SIG-M5 treated with dmso at 0.1 percent for 504 hours (cell line): ENCODE data around the gene AGAP1.
A peak's percentile ranks its signal among the peaks of the same experiment; 100 is the strongest.
"Not testable (repeated sequence)": the region's sequence is repeated elsewhere in the genome, so short reads cannot be mapped to it uniquely, and the experiment has no call there.

ENCODE experiments used
- DNase-seq: peaks from one replicate; lab custom pipeline; 2025; ENCODE audit not compliant: unreplicated experiment; lab: John Stamatoyannopoulos, UW

AGAP1 gene

GRCh38 chr2:235587202-235587601 lies 93.4 kb downstream of the AGAP1 start:
- no peak for DNase-seq

- no peak for DNase-seq
Observed at GRCh38 chr2:235588750-235589149, 94.9 kb downstream of the AGAP1 start.

- no peak for DNase-seq
Observed at GRCh38 chr2:235591231-235591730, 97.4 kb downstream of the AGAP1 start.

GRCh38 chr2:235591921-235592320 lies 98.1 kb downstream of the AGAP1 start:
- DNase-seq: no peak

- no peak for DNase-seq
Observed at GRCh38 chr2:235592430-235592829, 98.6 kb downstream of the AGAP1 start.

GRCh38 chr2:235592836-235593235 lies 99.0 kb downstream of the AGAP1 start:
- DNase-seq: no peak

GRCh38 chr2:235594041-235594440 lies 100.2 kb downstream of the AGAP1 start:
- peak; percentile 90 for DNase-seq

- DNase-seq: no peak
Observed at GRCh38 chr2:235594964-235595363, 101.1 kb downstream of the AGAP1 start.

- peak; percentile 66 for DNase-seq
Observed at GRCh38 chr2:235595422-235596010, 101.7 kb downstream of the AGAP1 start.

- peak; percentile 4 for DNase-seq
Observed at GRCh38 chr2:235596272-235596671, 102.4 kb downstream of the AGAP1 start.

GRCh38 chr2:235597081-235597615 lies 103.3 kb downstream of the AGAP1 start:
- no peak for DNase-seq

GRCh38 chr2:235598026-235598425 lies 104.2 kb downstream of the AGAP1 start:
- no peak for DNase-seq

GRCh38 chr2:235598532-235599531 lies 105.0 kb downstream of the AGAP1 start:
- DNase-seq: no peak

GRCh38 chr2:235599596-235600338 lies 105.9 kb downstream of the AGAP1 start:
- no peak for DNase-seq

GRCh38 chr2:235600406-235600805 lies 106.6 kb downstream of the AGAP1 start:
- DNase-seq: no peak

GRCh38 chr2:235600926-235601325 lies 107.1 kb downstream of the AGAP1 start:
- no peak for DNase-seq

GRCh38 chr2:235601960-235602704 lies 108.3 kb downstream of the AGAP1 start:
- DNase-seq: no peak

- not testable (repeated sequence) for DNase-seq
Observed at GRCh38 chr2:235602971-235603370, 109.1 kb downstream of the AGAP1 start.

GRCh38 chr2:235603659-235604058 lies 109.8 kb downstream of the AGAP1 start:
- DNase-seq: no peak

GRCh38 chr2:235605312-235606003 lies 111.6 kb downstream of the AGAP1 start:
- DNase-seq: no peak
